Central memory CD4-positive, alpha-beta T cell (primary cell): ENCODE data around the gene SERPINB8.
"Not testable (repeated sequence)": the region's sequence is repeated elsewhere in the genome, so short reads cannot be mapped to it uniquely, and the experiment has no call there.

Source experiments
- DNase-seq: peaks from one replicate; pipeline ENCODE4 v3.0.0; 2022
- total RNA-seq, 3 experiments: gene quantifications; one replicate each; lab custom pipeline; 2026; lab: John Stamatoyannopoulos, UW

SERPINB8 gene
- 8.3 to 28.4 (median 20.9) reads per million in 3 experiments for total RNA-seq

GRCh38 chr18:63969942-63970808, at the start of gene SERPINB8:
SERPINB8 (plus strand) TSS chr18:63970081; CDS start chr18:63978309, 8,228 bp downstream.
- peak; percentile 78 for DNase-seq

GRCh38 chr18:63922049-63922448, 47.8 kb upstream of the SERPINB8 start:
- DNase-seq: no peak

- no peak for DNase-seq
Measured at GRCh38 chr18:63924551-63924950, 45.3 kb upstream of the SERPINB8 start.

- DNase-seq: no peak
Measured at GRCh38 chr18:63928331-63928730, 41.5 kb upstream of the SERPINB8 start.

- not testable (repeated sequence) for DNase-seq
Measured at GRCh38 chr18:63929369-63929768, 40.5 kb upstream of the SERPINB8 start.

- DNase-seq: no peak
Measured at GRCh38 chr18:63930773-63931354, 39.0 kb upstream of the SERPINB8 start.

- DNase-seq: peak; percentile 16
Measured at GRCh38 chr18:63936156-63936931, 33.5 kb upstream of the SERPINB8 start.

- no peak for DNase-seq
Measured at GRCh38 chr18:63936932-63937393, 32.9 kb upstream of the SERPINB8 start.

GRCh38 chr18:63940008-63940407, 29.9 kb upstream of the SERPINB8 start:
- no peak for DNase-seq

- DNase-seq: not testable (repeated sequence)
Measured at GRCh38 chr18:63940543-63941050, 29.3 kb upstream of the SERPINB8 start.

- no peak for DNase-seq
Measured at GRCh38 chr18:63947051-63947790, 22.7 kb upstream of the SERPINB8 start.

GRCh38 chr18:63949068-63949737, 20.7 kb upstream of the SERPINB8 start, which contains the start of gene HMSD:
HMSD (plus strand) TSS chr18:63949301; CDS start chr18:63953456, 4,155 bp downstream.
- peak; percentile 44 for DNase-seq

GRCh38 chr18:63951302-63951705, 18.6 kb upstream of the SERPINB8 start:
- DNase-seq: no peak

- no peak for DNase-seq
Measured at GRCh38 chr18:63953811-63954210, 16.1 kb upstream of the SERPINB8 start.

GRCh38 chr18:63956755-63957154, 13.1 kb upstream of the SERPINB8 start:
- DNase-seq: no peak

- DNase-seq: no peak
Measured at GRCh38 chr18:63960891-63961290, 9.0 kb upstream of the SERPINB8 start.

GRCh38 chr18:63961435-63961980, 8.4 kb upstream of the SERPINB8 start:
- DNase-seq: no peak

- no peak for DNase-seq
Measured at GRCh38 chr18:63962137-63962536, 7.7 kb upstream of the SERPINB8 start.

GRCh38 chr18:63963615-63964256, 6.1 kb upstream of the SERPINB8 start:
- DNase-seq: peak; percentile 53

GRCh38 chr18:63964908-63965307, 5.0 kb upstream of the SERPINB8 start:
- no peak for DNase-seq
